Activated CD8-positive, alpha-beta T cell treated with anti-CD3 and anti-CD28 coated beads for 36 hours (primary cell): ENCODE results near the gene CLCN6. TPM values are rescaled to one million over a fixed set of nuclear protein-coding genes. Genes with fewer than 3 reads are reported as not detected.

Experiments used
- ATAC-seq: fragments of 200-7000 bp; cut with Tn5 transposase; one replicate; pipeline ENCODE4 v1.10.0; 2021; ENCODE audit warnings: mild to moderate bottlenecking, moderate library complexity
- CTCF ChIA-PET: fragments of 350-600 bp; sonication (Branson Sonifier 250); formaldehyde crosslinking; loops from one replicate; lab custom pipeline; 2021; ENCODE audit warnings: antibody characterized with exemption; lab: Charles Lee
- POLR2A ChIA-PET: fragments of 350-600 bp; sonication (Branson Sonifier 250); formaldehyde crosslinking; loops from one replicate; lab custom pipeline; 2021; ENCODE audit warnings: antibody characterized with exemption; lab: Charles Lee
- DNase-seq: peaks from one replicate; pipeline ENCODE4 v3.0.0-alpha.2; 2020
- H3K27ac Mint-ChIP-seq: one replicate; pipeline ENCODE4 v1.8.0; 2021; ENCODE audit warnings: mild to moderate bottlenecking, mixed read lengths
- H3K27me3 Mint-ChIP-seq: one replicate; pipeline ENCODE4 v1.8.0; 2021; ENCODE audit warnings: mixed read lengths
- H3K36me3 Mint-ChIP-seq: one replicate; pipeline ENCODE4 v1.8.0; 2021; ENCODE audit warnings: low read depth, mixed read lengths
- H3K4me1 Mint-ChIP-seq: one replicate; pipeline ENCODE4 v1.8.0; 2021; ENCODE audit warnings: low read depth, mixed read lengths
- H3K4me3 Mint-ChIP-seq: one replicate; pipeline ENCODE4 v1.8.0; 2021; ENCODE audit warnings: mild to moderate bottlenecking, moderate library complexity, mixed read lengths
- H3K9me3 Mint-ChIP-seq: one replicate; pipeline ENCODE4 v1.8.0; 2021; ENCODE audit warnings: mixed read lengths
- CTCF ChIP-seq: fragments of 200-600 bp; IDR thresholded peaks from one replicate; pipeline ENCODE4 v1.8.0; 2022; ENCODE audit warnings: antibody characterized with exemption, mild to moderate bottlenecking
- intact Hi-C: fragments of 100-400 bp; cut with micrococcal nuclease; formaldehyde crosslinking; loops from one replicate; pipeline ENCODE4 v1.10.0; 2022
- total RNA-seq, 2 experiments: library from RNA; stranded (reverse); gene quantifications; one replicate each; pipeline ENCODE4 v1.2.3, GENCODE V29; 2021

The CLCN6 gene
- total RNA-seq, 2 experiments from 2014 or later, result 10.8 to 12.2 TPM

- DNase-seq, result no peak
- intact Hi-C loops, result no loop called here
- no peak for ATAC-seq
- TF ChIP-seq CTCF, result no peak
- Mint-ChIP-seq H3K9me3 (no peaks in the 10 kb centered on the region), H3K27me3 (peaks cover 7% of the 10 kb centered on the region), H3K4me3 (no peak overlapping the region), H3K27ac (no peak overlapping the region), H3K36me3 (peaks cover 5% of the 10 kb centered on the region), H3K4me1 (no peaks in the 10 kb centered on the region)
- ChIA-PET CTCF (interaction anchor here (0.8 kb wide), 1 partner anchor 44 kb away, joined by 3 read pairs; no protein-coding TSS in a partner anchor), POLR2A (interaction anchor here (2.6 kb wide), 1 partner anchor 59 kb away, joined by 16 read pairs; no protein-coding TSS in a partner anchor)
Observed at GRCh38 chr1:11850156-11850555, 44.2 kb downstream of the CLCN6 start.

- ATAC-seq (no peak), DNase-seq (no peak)
- TF ChIP-seq CTCF, result no peak
- no peaks in the 10 kb centered on the region for H3K4me1 Mint-ChIP-seq
- H3K27ac Mint-ChIP-seq, result no peak overlapping the region
- intact Hi-C loops, result no loop called here
- ChIA-PET CTCF (interaction anchor here (1.1 kb wide), 1 partner anchor 27 kb away, joined by 3 read pairs; no protein-coding TSS in a partner anchor), POLR2A (interaction anchor here (2.6 kb wide), 1 partner anchor 58 kb away, joined by 16 read pairs; no protein-coding TSS in a partner anchor)
- peaks cover 7% of the 10 kb centered on the region for H3K27me3 Mint-ChIP-seq
- H3K36me3 Mint-ChIP-seq, result peaks cover 2% of the 10 kb centered on the region
- no peak overlapping the region for H3K4me3 Mint-ChIP-seq
- H3K9me3 Mint-ChIP-seq, result no peaks in the 10 kb centered on the region
Observed at GRCh38 chr1:11851180-11851579, 45.2 kb downstream of the CLCN6 start.

GRCh38 chr1:11854519-11854918, 48.5 kb downstream of the CLCN6 start:
- peaks cover 5% of the 10 kb centered on the region for H3K4me1 Mint-ChIP-seq
- peaks cover 24% of the 10 kb centered on the region for H3K27me3 Mint-ChIP-seq
- no peak overlapping the region for H3K4me3 Mint-ChIP-seq
- H3K9me3 Mint-ChIP-seq, result no peaks in the 10 kb centered on the region
- no peak overlapping the region for H3K27ac Mint-ChIP-seq
- no peaks in the 10 kb centered on the region for H3K36me3 Mint-ChIP-seq
- no peak for TF ChIP-seq CTCF
- ATAC-seq (no peak), DNase-seq (no peak)
- CTCF ChIA-PET, result interaction anchor here (2.7 kb wide), 1 partner anchor 16 kb away, joined by 11 read pairs; no protein-coding TSS in a partner anchor
- POLR2A ChIA-PET, result interaction anchor here (9.1 kb wide), 1 partner anchor 54 kb away, joined by 68 read pairs; no protein-coding TSS in a partner anchor
- intact Hi-C loops, result no loop called here

- intact Hi-C loops, result loop anchor here (5.0 kb wide), 1 partner anchor 37 kb away; no protein-coding TSS in a partner anchor
- TF ChIP-seq CTCF, result no peak
- H3K27me3 Mint-ChIP-seq, result peaks cover 31% of the 10 kb centered on the region
- H3K27ac Mint-ChIP-seq, result no peak overlapping the region
- CTCF ChIA-PET, result interaction anchor here (2.7 kb wide), 1 partner anchor 17 kb away, joined by 11 read pairs; no protein-coding TSS in a partner anchor
- no peaks in the 10 kb centered on the region for H3K9me3 Mint-ChIP-seq
- peaks cover 5% of the 10 kb centered on the region for H3K4me1 Mint-ChIP-seq
- ATAC-seq, result no peak
- POLR2A ChIA-PET, result interaction anchor here (9.1 kb wide), 1 partner anchor 53 kb away, joined by 68 read pairs; no protein-coding TSS in a partner anchor
- H3K36me3 Mint-ChIP-seq, result no peaks in the 10 kb centered on the region
- DNase-seq, result no peak
- no peak overlapping the region for H3K4me3 Mint-ChIP-seq
Observed at GRCh38 chr1:11855430-11855829, 49.4 kb downstream of the CLCN6 start.

- Mint-ChIP-seq H3K4me3 (no peak overlapping the region), H3K9me3 (no peaks in the 10 kb centered on the region), H3K36me3 (no peaks in the 10 kb centered on the region), H3K27me3 (peaks cover 43% of the 10 kb centered on the region), H3K27ac (no peak overlapping the region), H3K4me1 (peaks cover 5% of the 10 kb centered on the region)
- ChIA-PET CTCF (interaction anchor here (1.0 to 2.7 kb wide), 2 partner anchors 18 to 19 kb away, joined by 3 to 11 read pairs; no protein-coding TSS in a partner anchor), POLR2A (interaction anchor here (9.1 kb wide), 1 partner anchor 52 kb away, joined by 68 read pairs; no protein-coding TSS in a partner anchor)
- TF ChIP-seq CTCF, result no peak
- DNase-seq (no peak), ATAC-seq (no peak)
- intact Hi-C loops, result loop anchor here (5.0 kb wide), 1 partner anchor 36 kb away; no protein-coding TSS in a partner anchor
Observed at GRCh38 chr1:11856698-11857097, 50.7 kb downstream of the CLCN6 start.
